LHCN-M2 (cell line): ENCODE results near the gene SOHLH2. TPM values are rescaled to one million over a fixed set of nuclear protein-coding genes. Genes with fewer than 3 reads are reported as not detected.

Experiments
- DNase-seq: peaks from one replicate; pipeline ENCODE4 v3.0.0-alpha.2; 2012; ENCODE audit warnings: low read depth
- total RNA-seq: library from RNA; depleted of rRNA; stranded (reverse); fragments of >200 nt; gene quantifications from 2 replicates; pipeline ENCODE4 v1.2.3, GENCODE V29; 2014; rRNA removed

Gene SOHLH2
- total RNA-seq, 1 experiment from 2014 or later: 5.9 TPM

DNA sequence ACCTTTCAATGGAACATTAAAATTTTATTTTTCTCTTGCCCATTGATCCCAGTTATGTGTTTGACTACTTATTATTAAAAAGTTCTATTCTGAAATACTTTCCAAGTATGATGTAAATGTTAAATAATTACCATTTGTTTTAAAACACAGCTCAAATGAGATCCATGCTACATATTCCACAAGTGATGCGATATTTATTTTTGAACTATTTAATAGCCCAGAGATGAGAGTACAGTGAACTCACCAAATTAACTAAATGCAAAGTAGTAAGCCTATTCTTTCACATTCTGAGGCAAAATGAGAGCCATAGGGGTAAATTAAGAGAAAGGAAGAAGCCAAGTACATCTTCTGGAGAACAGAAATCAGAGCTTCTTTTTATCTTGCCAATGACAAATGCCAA is 82.0 kb downstream of the SOHLH2 start:
- no peak for DNase-seq

- peak; percentile 40 for DNase-seq
Measured at GRCh38 chr13:36131931-36132297, 82.4 kb downstream of the SOHLH2 start.

DNA sequence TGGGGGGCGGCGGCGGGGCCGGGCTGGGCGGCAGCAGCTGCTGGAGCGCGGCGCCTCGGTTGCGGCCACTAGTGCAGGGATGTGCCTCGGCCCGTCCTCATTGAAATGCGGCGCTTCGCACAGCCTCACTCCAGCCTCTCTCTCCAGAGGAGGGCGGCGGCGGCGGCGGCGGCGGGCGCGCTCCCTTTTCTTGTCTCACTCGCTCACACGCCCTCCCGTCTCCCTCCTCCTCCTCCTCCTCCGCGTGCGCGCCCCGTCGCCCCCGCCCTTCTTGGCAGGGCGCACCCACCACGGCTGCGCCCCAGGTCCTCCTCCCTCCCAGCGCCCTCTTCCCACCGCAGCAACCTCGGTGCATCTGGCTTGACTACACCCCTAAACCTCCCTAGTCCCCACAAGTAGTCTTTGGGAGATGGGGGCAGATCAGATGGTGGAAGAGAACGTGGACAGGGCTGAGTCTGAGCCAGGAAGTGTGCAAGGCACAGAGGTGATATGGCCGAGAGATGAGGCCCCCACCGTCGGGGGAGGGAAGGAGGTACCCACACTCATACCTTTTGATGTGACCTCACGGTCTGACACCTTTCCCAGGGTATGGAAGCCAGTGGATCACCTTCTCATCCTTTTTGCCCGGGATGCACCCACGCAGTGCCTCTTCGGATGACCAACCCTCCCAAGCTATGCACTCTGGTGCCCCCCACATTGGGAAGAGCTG is 83.0 kb downstream of the SOHLH2 start, which contains the start of gene DCLK1:
DCLK1 (minus strand) TSS at position 161 of the 709 bp plus-strand sequence.
- DNase-seq: peak; percentile 44

- DNase-seq: peak; percentile 11
Measured at GRCh38 chr13:36130552-36131221, 83.7 kb downstream of the SOHLH2 start.

DNA sequence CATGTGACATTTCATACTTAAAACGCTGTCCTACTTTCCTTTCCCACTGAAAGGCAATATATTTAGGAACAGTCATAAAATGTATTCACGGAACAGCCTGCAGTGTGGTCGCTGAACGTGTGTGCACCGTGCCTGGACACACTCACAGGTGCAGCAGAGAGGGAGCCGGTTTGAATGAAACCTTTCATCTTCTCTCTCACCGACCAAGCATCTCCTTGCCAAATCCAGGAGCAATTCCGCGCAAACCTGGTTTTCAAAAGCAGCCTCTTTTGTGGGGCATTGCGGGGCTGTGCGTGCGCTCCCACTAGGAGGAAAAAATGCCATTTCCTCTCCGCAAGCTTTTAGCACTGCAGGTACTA is 84.2 kb downstream of the SOHLH2 start:
- DNase-seq: no peak

GRCh38 chr13:36129539-36129938 is 84.8 kb downstream of the SOHLH2 start:
- DNase-seq: no peak

DNA sequence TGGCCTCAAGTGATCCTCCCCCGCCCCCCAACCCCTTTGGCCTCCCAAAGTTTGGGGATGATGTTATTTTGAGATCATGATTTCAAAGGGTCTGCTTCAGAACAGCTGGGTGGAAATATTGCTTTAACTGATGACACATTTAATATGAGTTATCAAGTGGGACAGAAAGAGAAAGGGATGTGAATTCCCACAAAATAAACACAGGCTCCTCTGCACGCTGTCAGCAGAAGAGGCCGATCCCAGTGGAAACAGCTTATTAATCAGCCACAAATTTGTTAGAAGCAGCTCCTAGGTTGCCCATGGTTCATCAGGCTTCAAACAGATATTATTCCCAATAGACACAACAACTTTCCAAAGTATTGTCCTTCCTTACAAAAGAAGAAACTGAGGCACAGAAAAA is 87.9 kb downstream of the SOHLH2 start:
- DNase-seq: no peak

GRCh38 chr13:36125841-36126240 is 88.5 kb downstream of the SOHLH2 start:
- no peak for DNase-seq

- DNase-seq: peak; percentile 64
Measured at GRCh38 chr13:36124236-36124822, 90.0 kb downstream of the SOHLH2 start.

Other genes starting within 250 kb of the SOHLH2 start
- 1.9 and 3.1 TPM in 2 replicates for gene DCLK1, start 83.2 kb downstream of the SOHLH2 start, total RNA-seq
- 6.5 and 8.1 TPM in 2 replicates for gene CCDC169, start 83.3 kb upstream of the SOHLH2 start, total RNA-seq
- gene SPART, start 131.8 kb upstream of the SOHLH2 start, total RNA-seq: 107 and 117 TPM in 2 replicates
- 0.77 and 1.8 TPM in 2 replicates for gene CCNA1, start 217.9 kb upstream of the SOHLH2 start, total RNA-seq